Stimulated activated CD4-positive, alpha-beta T cell treated with anti-CD3 and anti-CD28 coated beads, Interleukin-4, amount 100 ng/mL, for 48 hours (primary cell): Measurements from ENCODE around the gene B4GAT1.

Experiments used
- DNase-seq, 2 donors: peaks; one replicate each; pipeline ENCODE4 v3.0.0-alpha.2; 2020; ENCODE audit warnings: low read depth in 2 of 2

Gene B4GAT1

DNA sequence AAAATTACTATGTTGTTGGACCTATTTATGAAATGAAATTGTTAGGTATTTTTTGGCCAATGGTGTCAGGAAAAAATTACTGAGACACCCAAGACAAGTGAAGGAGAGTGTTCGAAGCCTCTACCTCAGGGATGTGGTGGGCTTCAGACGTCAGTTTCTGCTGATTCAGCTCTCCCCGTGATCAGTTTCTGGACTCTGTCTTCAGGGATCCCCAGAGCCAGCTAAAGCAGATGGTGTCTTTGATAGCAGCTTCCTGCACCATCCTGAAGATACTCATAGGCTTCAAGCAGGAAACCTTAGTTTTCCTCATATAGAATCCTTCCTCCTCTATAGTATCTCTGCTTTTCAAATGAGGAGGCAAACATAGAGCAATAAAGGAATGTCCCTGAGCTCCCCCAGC is 38.0 kb downstream of the B4GAT1 start:
- DNase-seq: no peak

DNA sequence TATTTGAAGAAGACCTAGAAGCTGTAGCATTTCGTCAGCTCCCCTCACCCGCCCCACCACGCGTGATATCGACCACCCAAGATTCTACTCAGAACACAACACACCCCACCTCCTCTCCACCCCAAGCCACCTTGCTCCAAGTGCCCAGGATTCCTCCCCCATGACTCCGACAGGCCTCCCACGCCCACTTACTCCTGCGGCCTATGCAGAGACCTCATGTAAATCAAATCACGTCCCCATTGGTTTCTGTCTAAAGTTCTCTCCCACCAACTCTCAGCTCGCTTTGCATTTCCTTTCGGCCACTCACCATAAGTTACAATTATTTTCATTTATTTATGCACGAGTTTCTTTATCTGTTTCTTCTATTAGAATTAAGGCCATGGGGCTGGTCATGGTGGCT is 44.8 kb downstream of the B4GAT1 start:
- no peak for DNase-seq

GRCh38 chr11:66299186-66299585 is 48.2 kb downstream of the B4GAT1 start:
- no peak for DNase-seq

DNA sequence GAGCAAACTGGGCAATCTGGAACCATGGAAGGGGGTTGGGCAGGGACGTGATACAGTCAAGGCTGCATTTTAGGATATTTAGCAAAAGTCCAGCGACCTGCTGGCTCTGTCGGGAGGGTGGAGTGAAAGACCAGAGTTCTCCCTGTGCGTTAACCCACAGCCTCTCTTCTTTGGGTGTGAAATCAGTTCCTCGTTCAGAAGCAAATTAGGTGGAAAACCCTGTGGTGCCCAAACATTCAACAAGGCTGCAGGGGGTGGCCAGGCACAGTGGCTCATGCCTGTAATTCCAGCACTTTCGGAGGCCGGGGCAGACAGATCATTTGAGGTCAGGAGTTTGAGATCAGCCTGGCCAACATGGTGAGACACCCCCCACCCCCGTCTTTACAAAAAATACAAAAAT is 49.8 kb downstream of the B4GAT1 start:
- DNase-seq: no peak
